Peyer's patch (tissue), 4 donors: Measurements from ENCODE around the gene UVSSA. TPM values are rescaled to one million over a fixed set of nuclear protein-coding genes. Genes with fewer than 3 reads are reported as not detected.

Experiments used
- DNase-seq, 3 donors: peaks; one replicate each; pipeline ENCODE4 v3.0.0-alpha.2; 2017 to 2019
- H3K27ac ChIP-seq, 4 donors: fragments of 200-600 bp; sonication (generic); one replicate each; pipeline ENCODE4 v1.5.1; 2016 to 2019
- H3K27me3 ChIP-seq, 2 donors: fragments of 200-600 bp; sonication (generic); one replicate each; pipeline ENCODE4 v1.5.1; 2019
- H3K36me3 ChIP-seq, 3 donors: fragments of 200-600 bp; sonication (generic); one replicate each; pipeline ENCODE4 v1.5.1; 2016 to 2019
- H3K4me1 ChIP-seq, 4 donors: fragments of 200-600 bp; sonication (generic); one replicate each; pipeline ENCODE4 v1.5.1; 2016 to 2019
- H3K4me3 ChIP-seq, 4 donors: fragments of 200-600 bp; sonication (generic); 1 replicate in 3 of 4; 2 replicates in 1 of 4; pipeline ENCODE4 v1.5.1; 2016 to 2019; ENCODE audit warnings: mild to moderate bottlenecking in 1 of 4
- H3K9me3 ChIP-seq, 4 donors: fragments of 200-600 bp; sonication (generic); one replicate each; pipeline ENCODE4 v1.5.1; 2016 to 2019; ENCODE audit warnings: mild to moderate bottlenecking in 1 of 4
- CTCF ChIP-seq, 6 experiments: fragments of 450-650 bp in 4 of 6; fragments of 200-600 bp in 2 of 6; sonication (generic) in 1 of 6; IDR thresholded peaks; one replicate each; pipeline ENCODE4 v1.5.1; 2017 to 2019; ENCODE audit warnings: antibody characterized with exemption in 6 of 6, mild to moderate bottlenecking in 3 of 6, moderate library complexity in 1 of 6
- POLR2A ChIP-seq, 2 donors: fragments of 450-650 bp; IDR thresholded peaks; one replicate each; pipeline ENCODE4 v1.5.1; 2017; ENCODE audit warnings: antibody characterized with exemption in 2 of 2, mild to moderate bottlenecking in 2 of 2, moderate library complexity in 2 of 2
- total RNA-seq, 4 donors: library from RNA; depleted of rRNA; stranded (reverse); fragments of >200 nt; gene quantifications; one replicate each; pipeline ENCODE4 v1.1.0, GENCODE V29; 2016

UVSSA gene
- total RNA-seq, 4 donors from 2014 or later: 42.2 to 118 (median 77.7) TPM

- H3K36me3 ChIP-seq: peaks cover 0 to 48% (median 0%) of the 10 kb centered on the region in 3 donors
- no peaks in the 10 kb centered on the region for H3K27me3 ChIP-seq
- peak overlapping the region in 2 of 4 donors; percentile 10 to 52 for H3K27ac ChIP-seq
- TF ChIP-seq CTCF (IDR thresholded peaks at IDR 0.05): no peak
- no peak for TF ChIP-seq POLR2A (IDR thresholded peaks at IDR 0.05)
- H3K9me3 ChIP-seq: no peaks in the 10 kb centered on the region
- peak in 1 of 3 donors; percentile 38 for DNase-seq
- peaks cover 0 to 8% (median 0%) of the 10 kb centered on the region in 4 donors for H3K4me1 ChIP-seq
- no peak overlapping the region for H3K4me3 ChIP-seq
Measured at GRCh38 chr4:1300466-1301455, 46.2 kb upstream of the UVSSA start.

- H3K4me1 ChIP-seq: peaks cover 0 to 11% (median 5%) of the 10 kb centered on the region in 4 donors
- no peaks in the 10 kb centered on the region for H3K27me3 ChIP-seq
- peaks cover 0 to 39% (median 0%) of the 10 kb centered on the region in 3 donors for H3K36me3 ChIP-seq
Measured at GRCh38 chr4:1302159-1302558, 44.8 kb upstream of the UVSSA start.

GRCh38 chr4:1305261-1305711 lies 41.7 kb upstream of the UVSSA start:
- TF ChIP-seq CTCF (IDR thresholded peaks at IDR 0.05) (no peak), POLR2A (IDR thresholded peaks at IDR 0.05) (no peak)
- H3K27ac ChIP-seq: peak overlapping the region in 3 of 4 donors; percentile 44 to 81 (median 73)
- no peak overlapping the region for H3K4me3 ChIP-seq
- H3K36me3 ChIP-seq: peaks cover 0 to 15% (median 0%) of the 10 kb centered on the region in 3 donors
- peaks cover 5 to 33% (median 20%) of the 10 kb centered on the region in 4 donors for H3K4me1 ChIP-seq
- DNase-seq: no peak
- no peaks in the 10 kb centered on the region for H3K9me3 ChIP-seq
- no peaks in the 10 kb centered on the region for H3K27me3 ChIP-seq

More at GRCh38 chr4:1302159-1302558, 44.8 kb upstream of the UVSSA start:
- Histone ChIP-seq H3K9me3 (no peaks in the 10 kb centered on the region), H3K27ac (no peak overlapping the region), H3K4me3 (no peak overlapping the region)
- no peak for DNase-seq
- no peak for TF ChIP-seq POLR2A (IDR thresholded peaks at IDR 0.05)
- TF ChIP-seq CTCF (IDR thresholded peaks at IDR 0.05): no peak

GRCh38 chr4:1305781-1306455 lies 41.1 kb upstream of the UVSSA start:
- peak in 2 of 3 donors; percentile 78 to 82 for DNase-seq
- Histone ChIP-seq H3K36me3 (peaks cover 0 to 8% (median 0%) of the 10 kb centered on the region in 3 donors), H3K9me3 (no peaks in the 10 kb centered on the region), H3K4me3 (peak overlapping the region in 1 of 4 donors; percentile 20), H3K4me1 (peaks cover 5 to 39% (median 22%) of the 10 kb centered on the region in 4 donors), H3K27me3 (no peaks in the 10 kb centered on the region), H3K27ac (peak overlapping the region in 3 of 4 donors; percentile 44 to 81 (median 73))
- no peak for TF ChIP-seq POLR2A (IDR thresholded peaks at IDR 0.05)
- TF ChIP-seq CTCF (IDR thresholded peaks at IDR 0.05): no peak

GRCh38 chr4:1307951-1308735 lies 38.9 kb upstream of the UVSSA start:
- TF ChIP-seq POLR2A (IDR thresholded peaks at IDR 0.05) (no peak), CTCF (IDR thresholded peaks at IDR 0.05) (no peak)
- Histone ChIP-seq H3K4me1 (peaks cover 5 to 45% (median 22%) of the 10 kb centered on the region in 4 donors), H3K9me3 (no peaks in the 10 kb centered on the region), H3K27ac (peak overlapping the region in 1 of 4 donors; percentile 64), H3K4me3 (no peak overlapping the region), H3K27me3 (no peaks in the 10 kb centered on the region), H3K36me3 (peaks cover 0 to 13% (median 0%) of the 10 kb centered on the region in 3 donors)
- no peak for DNase-seq
